ENCODE data around the gene SLC7A14.

GRCh38 chr3:170502297-170502696 is 83.6 kb downstream of the SLC7A14 start:
- no peak for TF ChIP-seq CTCF (IDR thresholded peaks at IDR 0.05; ENCODE audit: insufficient read depth, low read length, poor library complexity, severe bottlenecking)
- TF ChIP-seq EZH2phosphoT487 (conservative IDR thresholded peaks at IDR 0.05; ENCODE audit: low read length) = no peak
